ENCODE measurements around the gene TMEM203. TPM values are rescaled to one million over a fixed set of nuclear protein-coding genes. Genes with fewer than 3 reads are reported as not detected.

The TMEM203 gene
- total RNA-seq, 1 donor from 2014 or later, result 33.0 TPM

GRCh38 chr9:137222190-137223077 lies 17.0 kb upstream of the TMEM203 start, which contains the start of gene RNF208:
RNF208 (minus strand) TSS chr9:137222240; CDS start chr9:137221212, 1,028 bp downstream.
- peak within 1 kb of the TSS; percentile 86 for H3K27ac Mint-ChIP-seq
- no peaks in the 10 kb centered on the region for H3K9me3 Mint-ChIP-seq
- peaks cover 6% of the 10 kb centered on the region for H3K4me1 Mint-ChIP-seq
- H3K27me3 Mint-ChIP-seq (ENCODE audit: low read depth), result peaks cover 2% of the 10 kb centered on the region
- H3K4me3 Mint-ChIP-seq, result peak within 1 kb of the TSS; percentile 82
- H3K36me3 Mint-ChIP-seq, result no peaks in the 10 kb centered on the region
- peak in 1 of 2 experiments; percentile 52 for DNase-seq (ENCODE audit: low spot score in 2 of 2, unreplicated experiment in 2 of 2)
- no peak for TF ChIP-seq CTCF (IDR thresholded peaks at IDR 0.05; ENCODE audit: unreplicated experiment)

DNA sequence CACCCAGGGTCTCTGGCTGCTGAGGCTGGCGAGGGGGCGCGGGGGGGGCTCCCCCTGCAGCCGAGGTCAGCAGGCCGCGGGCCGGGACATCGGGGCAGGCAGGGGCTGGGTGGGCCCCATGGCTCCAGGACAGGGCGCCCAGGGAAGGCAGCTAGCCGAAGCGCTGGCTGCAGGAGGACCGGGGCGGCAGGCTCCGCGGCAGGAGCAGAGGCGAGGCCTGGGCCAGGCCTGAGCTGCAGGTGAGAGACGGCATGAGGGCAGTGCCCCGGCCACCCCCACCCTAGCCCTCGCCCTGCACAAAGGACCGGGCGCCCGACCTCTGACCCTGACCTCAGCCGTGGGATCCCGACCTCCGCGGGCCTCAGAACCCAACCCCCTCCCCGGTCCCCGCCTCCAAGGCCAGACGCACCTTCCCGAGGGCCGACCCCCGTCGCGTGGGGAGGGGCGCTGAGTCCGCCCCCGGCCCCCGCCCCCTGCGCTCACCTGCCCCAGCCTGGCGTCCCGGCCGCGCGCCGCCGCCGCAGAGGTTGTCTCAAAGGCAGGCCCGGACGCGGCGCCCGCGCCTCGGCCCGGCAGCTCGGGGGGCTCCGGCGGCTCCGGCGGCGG lies 16.2 kb upstream of the TMEM203 start:
- no peak for TF ChIP-seq CTCF (IDR thresholded peaks at IDR 0.05; ENCODE audit: unreplicated experiment)
- Mint-ChIP-seq H3K9me3 (no peaks in the 10 kb centered on the region), H3K36me3 (no peaks in the 10 kb centered on the region), H3K27me3 (ENCODE audit: low read depth) (peaks cover 2% of the 10 kb centered on the region), H3K4me3 (peak overlapping the region; percentile 33), H3K4me1 (peaks cover 9% of the 10 kb centered on the region), H3K27ac (no peak overlapping the region)
- DNase-seq (ENCODE audit: low spot score in 2 of 2, unreplicated experiment in 2 of 2), result no peak

- no peak for TF ChIP-seq CTCF (IDR thresholded peaks at IDR 0.05; ENCODE audit: unreplicated experiment)
- no peaks in the 10 kb centered on the region for H3K36me3 Mint-ChIP-seq
- H3K9me3 Mint-ChIP-seq, result no peaks in the 10 kb centered on the region
- peak overlapping the region; percentile 49 for H3K4me3 Mint-ChIP-seq
- peaks cover 2% of the 10 kb centered on the region for H3K27me3 Mint-ChIP-seq (ENCODE audit: low read depth)
- peaks cover 6% of the 10 kb centered on the region for H3K4me1 Mint-ChIP-seq
- no peak for DNase-seq (ENCODE audit: low spot score in 2 of 2, unreplicated experiment in 2 of 2)
- no peak overlapping the region for H3K27ac Mint-ChIP-seq
These were observed 15.7 kb upstream of the TMEM203 start for GRCh38 chr9:137221095-137221505.

GRCh38 chr9:137220317-137221094 lies 15.1 kb upstream of the TMEM203 start:
- no peaks in the 10 kb centered on the region for H3K9me3 Mint-ChIP-seq
- H3K4me3 Mint-ChIP-seq, result peak overlapping the region; percentile 49
- no peak for DNase-seq (ENCODE audit: low spot score in 2 of 2, unreplicated experiment in 2 of 2)
- H3K27ac Mint-ChIP-seq, result no peak overlapping the region
- no peaks in the 10 kb centered on the region for H3K36me3 Mint-ChIP-seq
- TF ChIP-seq CTCF (IDR thresholded peaks at IDR 0.05; ENCODE audit: unreplicated experiment), result no peak
- H3K4me1 Mint-ChIP-seq, result peaks cover 6% of the 10 kb centered on the region
- peaks cover 2% of the 10 kb centered on the region for H3K27me3 Mint-ChIP-seq (ENCODE audit: low read depth)

DNA sequence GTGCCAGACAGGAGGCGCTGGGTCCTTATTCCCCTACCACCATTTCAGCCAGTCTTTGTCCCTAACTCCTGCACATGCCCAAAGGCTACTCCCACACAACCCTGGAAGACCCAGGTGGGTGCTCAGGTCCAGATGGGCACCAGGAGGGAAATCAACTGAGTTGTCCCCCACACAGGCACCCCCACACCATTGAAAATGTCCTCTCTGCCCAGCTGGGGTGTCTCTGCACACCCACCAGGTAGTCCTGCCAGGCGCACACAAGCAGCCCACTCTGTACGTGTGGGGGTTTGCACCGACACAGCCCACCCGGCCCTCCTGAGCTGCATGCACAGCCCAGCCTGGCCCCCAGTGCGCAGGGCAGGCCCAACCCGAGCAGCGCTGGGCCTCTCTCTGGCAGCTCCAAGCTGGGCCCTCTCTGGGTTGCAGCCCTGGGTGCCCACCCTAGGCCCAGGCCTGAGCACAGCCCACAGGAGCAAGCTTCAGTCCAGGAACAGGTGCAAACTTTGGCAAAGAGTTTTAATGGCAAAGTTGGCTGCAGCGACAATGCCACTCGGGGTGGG lies 14.4 kb upstream of the TMEM203 start:
- Mint-ChIP-seq H3K9me3 (no peaks in the 10 kb centered on the region), H3K4me3 (peak overlapping the region; percentile 24), H3K36me3 (no peaks in the 10 kb centered on the region), H3K27me3 (ENCODE audit: low read depth) (peaks cover 2% of the 10 kb centered on the region), H3K27ac (no peak overlapping the region), H3K4me1 (peaks cover 6% of the 10 kb centered on the region)
- no peak for DNase-seq (ENCODE audit: low spot score in 2 of 2, unreplicated experiment in 2 of 2)
- no peak for TF ChIP-seq CTCF (IDR thresholded peaks at IDR 0.05; ENCODE audit: unreplicated experiment)
